Hepatocyte (in vitro differentiated cells): ENCODE data around the gene C8A.

Experiments
- CTCF ChIP-seq: fragments of 200-600 bp; sonication (generic); IDR thresholded peaks from 2 replicates; pipeline ENCODE4 v1.5.1; 2016; ENCODE audit warnings: antibody characterized with exemption, mild to moderate bottlenecking; ENCODE audit not compliant: poor library complexity
- EZH2 ChIP-seq: fragments of 200-600 bp; sonication (generic); IDR thresholded peaks from 2 replicates; pipeline ENCODE4 v1.6.1; 2016; ENCODE audit warnings: antibody characterized with exemption, mild to moderate bottlenecking, borderline replicate concordance

GRCh38 chr1:56819387-56819899 is 35.2 kb upstream of the C8A start, which contains the start of gene FYB2:
- TF ChIP-seq EZH2 (no peak), CTCF (no peak)
